ENCODE results near the gene HINT3.
"Not testable (repeated sequence)": the region's sequence is repeated elsewhere in the genome, so short reads cannot be mapped to it uniquely, and the experiment has no call there.

Gene HINT3

GRCh38 chr6:125940247-125941041, 16.1 kb upstream of the HINT3 start:
- no peak for DNase-seq

- DNase-seq = no peak
Measured at GRCh38 chr6:125942672-125943527, 13.7 kb upstream of the HINT3 start.

- DNase-seq = no peak
Measured at GRCh38 chr6:125943528-125944433, 12.8 kb upstream of the HINT3 start.

- DNase-seq = no peak
Measured at GRCh38 chr6:125944434-125944816, 12.1 kb upstream of the HINT3 start.

- DNase-seq = no peak
Measured at GRCh38 chr6:125944896-125945295, 11.7 kb upstream of the HINT3 start.

- DNase-seq = no peak
Measured at GRCh38 chr6:125945378-125946141, 11.0 kb upstream of the HINT3 start.

GRCh38 chr6:125947615-125948014, 9.0 kb upstream of the HINT3 start:
- DNase-seq = no peak

GRCh38 chr6:125948455-125948854, 8.1 kb upstream of the HINT3 start:
- no peak for DNase-seq

- no peak for DNase-seq
Measured at GRCh38 chr6:125949069-125949468, 7.5 kb upstream of the HINT3 start.

GRCh38 chr6:125950293-125950692, 6.3 kb upstream of the HINT3 start:
- no peak for DNase-seq

- DNase-seq = not testable (repeated sequence)
Measured at GRCh38 chr6:125950716-125951115, 5.9 kb upstream of the HINT3 start.

- DNase-seq = no peak
Measured at GRCh38 chr6:125951323-125951722, 5.2 kb upstream of the HINT3 start.

GRCh38 chr6:125952764-125953501, 3.6 kb upstream of the HINT3 start:
- DNase-seq = no peak

GRCh38 chr6:125953502-125953875, 3.1 kb upstream of the HINT3 start:
- DNase-seq = no peak

- DNase-seq = no peak
Measured at GRCh38 chr6:125954735-125955339, 1.7 kb upstream of the HINT3 start.

- DNase-seq = no peak
Measured at GRCh38 chr6:125955973-125956372, 597 bp upstream of the HINT3 start.

GRCh38 chr6:125957391-125957693, 772 bp downstream of the HINT3 start:
- DNase-seq = no peak

- DNase-seq = no peak
Measured at GRCh38 chr6:125957845-125958244, 1.3 kb downstream of the HINT3 start.

GRCh38 chr6:125959041-125959440, 2.5 kb downstream of the HINT3 start:
- DNase-seq = no peak

- no peak for DNase-seq
Measured at GRCh38 chr6:125961117-125961516, 4.5 kb downstream of the HINT3 start.

GRCh38 chr6:125962900-125963497, 6.4 kb downstream of the HINT3 start:
- no peak for DNase-seq

Data from NCI-H1694 treated with DMSO at 0.1 percent for 48 hours (cell line).